NCI-H1092 (cell line): ENCODE results near the gene SMARCA2.
A peak's percentile ranks its signal among the peaks of the same experiment; 100 is the strongest.

Experiments used
- DNase-seq: peaks from one replicate; lab custom pipeline; 2025; lab: John Stamatoyannopoulos, UW

Gene SMARCA2

DNA sequence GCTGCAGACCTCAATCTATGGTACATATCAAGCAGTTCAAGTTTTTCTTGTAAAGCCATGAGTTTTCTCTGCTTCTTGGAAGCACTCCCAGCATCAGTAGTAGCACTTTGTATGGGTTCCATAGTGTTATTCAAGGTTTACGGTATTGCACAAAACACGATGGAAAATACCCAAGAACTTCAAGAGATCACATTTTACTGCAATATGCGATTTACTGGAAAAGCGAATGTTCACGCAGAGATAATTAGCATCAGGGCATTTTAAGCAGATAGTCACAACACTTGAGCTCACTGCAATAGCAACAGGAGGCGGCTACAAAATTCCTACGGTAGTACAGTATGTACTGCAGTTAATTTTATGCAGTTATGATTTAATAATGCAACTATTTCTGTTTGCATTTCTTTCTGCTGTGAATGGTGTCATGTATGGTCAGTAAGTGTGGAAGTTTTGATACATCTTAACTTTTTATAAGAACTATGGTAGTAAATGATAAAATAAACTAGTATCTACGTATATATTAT, 200.8 kb downstream of the SMARCA2 start:
- no peak for DNase-seq

DNA sequence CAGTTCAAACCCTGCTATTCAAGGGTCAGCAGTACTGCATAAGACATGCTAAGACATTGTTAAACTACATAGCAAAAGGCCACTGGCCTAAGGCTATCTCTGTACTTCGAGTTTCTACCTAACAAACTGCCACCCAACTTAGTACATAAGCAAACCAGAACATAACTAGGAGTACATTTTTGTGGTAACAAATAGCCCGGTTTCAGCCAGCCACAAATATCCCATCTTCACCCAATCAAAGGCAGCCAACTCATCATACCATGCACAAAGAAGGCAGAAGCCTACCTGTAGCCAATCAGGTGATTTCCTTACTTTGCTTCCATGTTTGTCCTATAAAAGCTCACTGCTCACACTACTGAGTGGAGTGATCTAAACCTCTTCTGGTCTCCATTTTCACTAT, 201.4 kb downstream of the SMARCA2 start:
- no peak for DNase-seq

DNA sequence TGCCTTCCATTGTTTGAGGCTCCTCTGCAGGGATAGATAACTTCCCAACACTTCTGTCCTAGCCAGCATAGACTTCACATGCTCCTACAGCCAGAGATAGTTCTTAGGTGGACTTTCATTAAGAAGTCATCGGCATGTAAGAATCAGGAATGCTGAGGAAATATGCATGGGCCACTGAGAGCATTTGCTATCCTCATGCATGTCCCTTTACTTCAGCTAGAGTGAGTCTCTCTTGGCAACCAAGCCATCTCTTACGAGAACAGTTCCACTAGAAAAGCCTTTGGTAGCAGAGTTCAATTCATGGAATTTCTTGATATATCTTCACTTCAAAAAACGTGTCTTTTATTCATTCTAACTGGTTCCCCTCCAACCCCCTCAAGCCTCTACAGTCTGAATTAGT, 202.4 kb downstream of the SMARCA2 start:
- no peak for DNase-seq

DNA sequence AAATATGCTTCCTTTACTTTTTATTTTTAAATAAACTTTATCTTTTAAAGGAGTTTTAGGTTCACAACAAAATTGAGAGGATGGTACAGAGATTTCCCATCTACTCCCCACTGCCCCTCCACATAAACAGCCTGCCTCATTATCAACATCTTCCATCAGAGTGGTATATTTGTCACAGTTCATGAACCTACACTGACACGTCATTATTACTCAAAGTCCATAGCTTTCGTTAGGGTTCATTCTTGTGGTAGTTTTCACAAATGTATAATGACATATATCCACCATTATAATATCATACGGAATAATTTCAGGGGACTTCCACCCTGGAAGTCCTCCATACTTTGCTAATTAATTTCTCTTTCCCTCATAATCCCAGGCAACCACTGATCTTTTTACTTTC, 204.9 kb downstream of the SMARCA2 start:
- DNase-seq, result no peak

DNA sequence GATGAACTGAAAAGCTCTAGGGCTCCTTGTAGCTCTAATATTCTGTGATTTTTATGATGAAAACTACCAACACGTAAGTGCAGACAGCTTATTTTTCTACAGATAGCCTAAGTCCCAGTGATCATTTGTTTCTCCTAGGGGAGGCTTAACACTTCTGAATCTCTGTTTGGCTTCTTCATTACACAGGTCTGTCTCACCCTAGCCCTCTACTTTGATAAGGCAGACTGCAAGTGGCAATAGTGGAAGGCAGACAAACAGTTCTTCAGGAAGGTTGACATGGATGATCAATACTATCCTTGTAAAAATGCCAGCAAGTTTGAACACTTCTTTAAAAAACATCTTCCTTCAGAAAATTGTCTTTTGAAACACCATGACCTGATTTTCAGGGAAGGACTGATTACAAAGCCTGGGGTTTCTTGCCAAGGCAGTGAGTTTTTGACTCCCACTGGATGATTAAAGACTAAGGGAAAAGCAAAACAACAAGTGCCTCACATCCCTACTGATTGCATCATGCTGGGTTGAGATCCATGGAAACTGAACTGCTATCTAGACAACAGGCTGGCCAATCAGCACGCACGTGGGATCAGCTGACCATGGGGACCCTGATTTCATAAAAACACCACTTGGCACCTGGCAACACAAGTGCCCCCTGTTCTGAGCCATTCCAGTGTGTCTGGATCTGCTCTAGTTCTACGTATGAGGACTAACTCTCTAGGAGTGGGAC, 212.2 kb downstream of the SMARCA2 start:
- DNase-seq, result no peak

DNA sequence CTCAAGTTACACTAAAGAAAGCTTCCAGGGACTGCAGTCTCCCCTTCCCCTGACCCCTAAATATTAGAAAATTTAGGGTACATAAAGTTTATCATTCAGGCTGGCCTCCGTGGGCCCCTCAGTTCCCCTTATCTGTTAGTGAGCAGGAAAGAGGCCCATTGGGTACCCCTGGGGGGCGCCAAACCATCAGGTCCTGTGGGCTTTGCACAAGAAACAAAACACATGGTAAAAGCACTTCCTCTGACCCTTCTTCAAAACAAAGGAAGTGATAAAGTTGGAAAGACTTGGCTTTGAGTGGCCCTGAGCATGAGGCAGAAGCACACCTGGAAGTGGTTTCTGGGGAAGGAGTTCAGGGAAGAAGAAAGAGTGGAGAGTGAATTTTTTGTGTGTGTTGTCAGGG, 213.0 kb downstream of the SMARCA2 start:
- DNase-seq, result peak; percentile 12

DNA sequence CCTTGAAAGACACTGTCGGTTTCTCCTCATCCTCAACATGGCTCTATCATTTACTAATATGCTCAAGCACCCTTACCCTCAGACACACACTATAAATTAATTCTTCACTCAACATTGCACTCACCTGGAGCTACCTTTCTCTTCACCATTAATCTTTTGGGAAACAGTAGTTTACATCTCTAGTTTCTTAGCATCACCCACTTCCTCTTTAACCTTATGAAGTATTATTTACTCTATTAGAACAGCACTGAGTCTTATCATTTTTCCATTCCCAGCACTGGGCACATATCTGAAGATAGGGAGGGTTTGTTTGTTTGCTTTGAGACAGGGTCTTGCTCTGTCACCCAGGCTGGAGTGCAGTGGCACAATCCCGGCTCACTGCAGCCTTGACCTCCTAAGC, 213.5 kb downstream of the SMARCA2 start:
- no peak for DNase-seq

DNA sequence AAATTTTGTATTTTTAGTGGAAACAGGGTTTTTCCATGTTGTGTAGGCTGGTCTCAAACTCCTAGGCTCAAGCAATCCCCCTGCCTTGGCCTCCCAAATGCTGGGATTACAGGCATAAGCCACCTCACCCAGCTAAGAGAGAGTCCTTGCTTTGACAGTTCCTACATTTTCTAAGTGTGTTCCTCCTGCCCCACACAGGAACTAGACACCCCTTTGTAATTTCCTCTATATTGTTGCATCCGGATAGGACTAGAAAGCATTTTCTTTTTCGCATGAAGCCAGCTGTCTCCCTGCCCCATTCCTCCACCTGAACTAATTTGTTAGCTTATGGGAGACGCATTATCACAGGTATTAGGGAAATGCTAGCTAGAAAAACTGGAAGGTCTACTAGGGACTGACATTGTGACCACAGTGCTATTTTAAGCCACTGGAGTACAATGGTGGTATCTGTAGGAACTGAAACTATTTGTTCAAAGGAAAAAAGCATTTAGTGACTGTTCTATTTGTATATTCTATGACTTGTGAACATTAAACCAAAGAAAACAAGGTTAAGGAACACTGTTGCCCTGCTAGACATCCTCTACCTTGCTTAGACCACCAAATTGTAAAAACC, 214.1 kb downstream of the SMARCA2 start:
- no peak for DNase-seq

DNA sequence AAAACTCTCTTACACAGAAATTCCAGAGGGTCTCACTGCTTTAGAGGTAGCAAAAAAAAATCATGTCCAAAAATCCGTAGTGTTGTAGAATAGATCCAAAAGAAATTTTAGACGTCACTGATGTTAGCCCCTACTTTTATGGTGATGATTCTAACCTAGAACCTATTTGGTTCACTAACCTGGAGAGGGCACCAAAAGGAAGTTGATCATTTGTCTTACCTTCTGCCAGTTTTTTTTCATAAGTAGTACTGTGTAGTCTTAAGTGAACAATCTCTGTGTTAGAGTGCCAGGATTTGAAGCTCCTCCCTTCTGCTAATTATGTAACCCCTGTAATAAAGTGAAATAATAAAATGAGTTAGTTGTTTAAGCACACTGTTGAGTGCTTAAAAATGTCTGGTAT, 215.2 kb downstream of the SMARCA2 start:
- DNase-seq, result no peak

DNA sequence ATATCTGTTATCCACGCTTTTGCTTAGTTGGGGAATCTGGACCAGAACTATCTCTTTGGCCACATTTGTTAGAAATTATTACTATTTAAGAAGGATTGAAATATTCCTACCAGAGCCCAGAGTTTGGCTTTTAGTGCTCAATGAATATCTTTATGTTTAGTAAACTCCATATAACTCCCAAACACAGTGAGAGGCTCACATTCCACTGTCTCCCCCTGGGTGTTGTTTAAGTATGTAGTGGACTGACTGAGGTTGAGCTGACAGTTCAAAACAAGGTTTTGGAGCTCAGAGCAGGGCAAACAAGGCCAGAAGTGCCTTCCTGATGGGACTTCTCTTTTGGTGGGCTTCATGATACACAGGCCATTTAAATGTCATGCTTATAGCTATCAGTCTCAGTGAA, 216.0 kb downstream of the SMARCA2 start:
- DNase-seq, result no peak

DNA sequence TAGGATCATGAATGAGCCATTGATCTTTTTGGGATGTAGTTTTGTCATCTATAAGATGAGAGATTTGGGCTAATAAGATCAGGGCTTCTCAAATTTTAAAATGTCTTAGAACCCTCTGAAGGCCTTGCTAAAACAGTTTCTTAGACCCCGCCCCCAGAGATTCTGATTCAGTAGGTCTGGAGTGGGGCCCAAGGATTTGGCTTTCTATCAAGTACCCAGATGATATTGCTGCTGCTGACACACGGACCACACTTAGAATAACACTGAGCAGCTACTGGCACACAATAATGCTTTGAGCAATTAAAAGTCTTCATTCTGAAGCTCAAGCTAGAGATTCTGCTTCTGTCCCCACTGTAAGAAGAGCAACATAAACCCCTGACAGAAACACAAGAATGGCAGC, 216.7 kb downstream of the SMARCA2 start:
- no peak for DNase-seq

DNA sequence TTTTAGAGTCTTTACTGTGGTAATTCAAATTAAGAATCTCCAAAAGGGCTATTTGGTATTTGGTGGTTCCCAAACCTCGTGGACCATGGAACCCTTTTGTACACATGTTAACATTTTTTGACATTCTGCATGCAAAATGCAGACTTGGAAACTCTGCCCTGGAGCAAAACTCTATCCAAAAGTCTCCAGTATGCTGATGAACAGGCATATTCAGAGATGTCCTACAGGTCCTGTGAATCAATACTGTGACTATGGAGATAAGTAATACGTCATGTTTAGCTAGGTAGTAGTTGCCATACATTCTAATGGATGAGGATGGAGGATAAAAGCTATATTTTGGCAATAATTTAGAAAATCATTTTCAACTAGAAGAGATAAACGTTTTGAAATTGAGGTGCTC, 218.1 kb downstream of the SMARCA2 start:
- no peak for DNase-seq

DNA sequence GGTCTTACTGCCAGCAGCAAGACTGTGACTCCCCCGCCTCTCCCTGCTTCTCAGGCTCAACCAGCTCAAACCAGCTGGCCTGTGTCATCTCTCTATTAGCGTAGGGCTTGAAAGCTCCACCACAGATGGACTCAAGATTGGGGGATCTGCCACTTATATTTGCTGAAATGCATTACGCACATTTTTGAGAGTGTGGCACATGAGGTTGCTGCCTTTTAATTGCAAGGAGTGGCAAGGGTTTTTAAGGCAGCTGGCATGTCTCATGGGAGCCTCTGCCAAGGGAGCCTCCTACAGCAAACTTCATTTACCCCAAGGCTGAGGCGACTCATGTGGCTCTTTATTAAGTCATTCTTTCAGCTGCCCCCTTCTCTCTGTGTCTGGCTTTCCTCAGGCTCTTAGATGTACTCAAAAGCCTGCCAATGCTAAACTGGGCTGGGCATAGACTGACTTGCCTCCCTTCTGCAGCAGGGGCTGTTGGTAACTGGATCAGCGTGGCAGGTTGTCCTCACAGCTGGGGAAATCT, 219.3 kb downstream of the SMARCA2 start:
- DNase-seq, result peak; percentile 37

DNA sequence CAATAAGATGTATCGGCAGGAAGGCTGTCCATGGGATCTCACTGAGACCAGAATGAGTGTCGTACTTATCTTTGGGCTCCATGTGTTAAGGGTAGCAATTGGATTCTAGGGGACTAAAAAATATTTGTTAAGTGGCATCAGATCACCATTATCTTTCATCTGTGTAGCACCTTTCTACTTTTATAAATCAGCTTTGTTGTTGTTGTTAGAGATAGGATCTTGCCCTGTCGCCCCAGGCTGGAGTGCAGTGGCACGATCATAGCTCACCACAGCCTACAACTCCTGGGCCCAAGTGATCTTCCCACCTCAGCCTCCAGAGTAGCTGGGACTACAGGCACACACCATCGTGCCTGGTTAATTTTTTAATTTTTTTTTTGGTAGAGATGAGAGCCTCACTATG, 220.5 kb downstream of the SMARCA2 start:
- DNase-seq, result no peak

DNA sequence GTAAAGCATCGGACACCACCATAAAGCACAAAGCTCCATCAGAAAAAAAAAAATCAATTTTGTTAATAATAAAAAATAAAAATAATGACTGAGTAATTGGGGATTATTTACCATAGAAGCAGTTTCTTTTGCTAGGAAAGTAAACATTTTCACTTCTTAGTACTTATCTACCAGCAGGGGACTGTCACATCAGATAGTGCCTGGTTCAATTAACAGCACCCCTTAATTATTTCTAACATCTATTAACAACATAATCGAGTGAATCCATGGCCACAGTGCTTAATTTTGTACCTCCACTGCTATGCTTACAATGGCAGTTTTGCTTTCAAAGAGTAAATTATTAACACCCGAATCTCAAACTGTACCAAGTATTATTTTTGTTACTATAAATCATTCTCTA, 221.7 kb downstream of the SMARCA2 start:
- no peak for DNase-seq

DNA sequence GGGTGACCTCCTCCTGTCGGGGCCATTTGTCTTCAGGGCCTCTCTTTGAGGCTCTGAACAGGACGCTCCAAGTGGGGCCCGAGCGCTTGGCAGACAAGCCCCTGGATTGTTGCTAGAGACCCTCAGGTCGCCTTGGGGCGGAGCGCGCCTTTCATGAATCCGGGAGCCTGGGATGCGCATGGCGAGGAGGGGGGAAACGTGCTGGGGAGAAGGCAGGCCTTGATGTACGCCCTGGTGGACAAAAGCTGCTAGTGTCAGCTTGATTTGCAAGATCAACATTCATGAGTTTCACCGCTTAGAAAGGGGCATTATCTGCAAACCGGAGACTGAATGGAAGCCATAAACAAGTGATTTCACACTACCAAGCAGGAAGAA, 226.3 kb downstream of the SMARCA2 start:
- DNase-seq, result no peak

DNA sequence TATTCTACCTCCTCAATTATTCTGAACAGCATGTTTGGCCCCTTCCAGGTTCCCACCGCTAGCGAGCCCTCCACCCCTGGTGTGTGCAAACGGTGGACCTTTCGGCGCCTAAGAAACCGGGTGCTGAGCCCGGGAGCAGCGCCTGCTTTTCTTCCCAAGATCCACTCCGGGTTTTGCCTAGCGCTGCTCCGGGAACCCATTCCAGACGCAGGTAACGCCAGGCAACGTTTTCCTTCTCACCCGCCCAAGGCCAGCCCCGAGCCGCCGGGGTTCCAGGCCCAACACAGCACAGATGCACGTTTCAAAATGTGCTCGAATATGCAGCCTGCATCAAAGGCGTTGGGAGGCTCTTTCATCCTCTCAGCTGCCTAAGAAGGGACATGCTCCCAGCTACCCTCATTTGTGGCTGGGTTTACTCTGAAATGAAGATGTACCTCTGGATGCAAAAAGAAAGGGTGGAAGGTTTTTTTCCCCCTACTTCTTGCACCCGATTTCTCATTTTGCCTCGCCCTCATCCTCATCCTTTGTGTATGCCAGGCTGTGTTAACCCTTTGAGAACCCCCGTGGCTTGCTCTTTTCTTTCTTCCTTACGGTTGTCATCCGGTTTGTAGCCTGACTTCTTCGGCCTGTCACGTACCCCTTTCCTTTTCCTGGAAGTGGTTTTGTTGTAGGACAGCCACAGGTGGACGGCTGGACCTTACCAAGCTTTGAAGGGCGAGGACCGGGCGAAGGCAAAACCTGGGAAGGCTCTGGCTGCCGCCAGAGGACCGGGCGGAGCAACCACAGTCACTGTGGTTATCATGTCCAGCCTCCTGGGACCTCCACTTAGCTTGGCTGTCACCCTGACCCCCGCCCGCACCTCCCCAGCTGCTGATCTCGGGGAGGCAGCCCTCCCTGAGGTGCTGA, 226.9 kb downstream of the SMARCA2 start:
- peak; percentile 86 for DNase-seq

DNA sequence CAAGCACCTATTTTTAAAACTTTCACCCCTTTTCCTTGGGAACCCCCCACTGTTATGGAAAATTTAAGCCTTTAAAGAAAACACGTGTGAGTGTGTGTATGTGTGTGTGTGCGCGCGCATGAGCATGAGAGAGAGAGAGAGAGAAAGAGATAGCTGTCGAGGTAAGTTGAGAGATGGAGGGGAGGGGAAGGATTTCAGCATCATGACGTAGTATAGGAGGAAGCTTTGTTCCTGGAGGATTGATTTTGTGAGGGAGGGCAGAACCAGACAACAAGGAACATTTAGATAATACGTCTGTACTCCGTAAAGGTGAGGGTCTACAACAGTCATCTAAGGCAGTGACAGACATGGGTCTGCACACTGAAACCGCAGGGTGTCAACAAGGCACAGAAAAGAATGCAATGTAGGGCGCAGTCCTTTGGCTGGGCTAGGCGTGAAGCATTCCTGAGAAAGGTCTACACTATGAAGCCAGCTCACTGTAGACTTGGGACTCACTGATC, 227.7 kb downstream of the SMARCA2 start:
- DNase-seq, result peak; percentile 52
